ENCODE results near the gene RSPO1. TPM values are rescaled to one million over a fixed set of nuclear protein-coding genes. Genes with fewer than 3 reads are reported as not detected.

Gene RSPO1
- total and polyA plus RNA-seq, 10 of the 15 experiments (the other 5 are each of a cell fraction or from before 2014, with no cell fraction given) = not detected

DNA sequence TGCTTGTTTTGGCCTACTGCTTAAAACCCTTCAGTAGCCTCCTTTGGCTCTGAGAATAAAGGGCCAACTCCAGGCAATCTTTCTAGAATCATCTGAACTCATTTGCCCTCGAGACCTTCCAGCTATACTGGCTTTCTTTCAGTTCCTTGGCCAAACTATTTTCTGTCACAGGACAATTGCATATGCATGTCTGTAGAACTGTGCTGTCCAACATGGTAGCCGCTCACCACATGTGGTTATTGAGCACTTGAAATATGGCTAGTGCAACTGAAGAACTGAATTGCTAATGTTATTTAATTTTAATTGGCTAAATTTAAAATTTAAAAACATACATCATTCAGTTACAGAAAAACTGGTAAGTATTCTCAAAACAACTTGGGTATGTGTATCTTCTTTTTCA, 24.7 kb downstream of the RSPO1 start:
- in situ Hi-C loops (cut with MboI) = loop anchor here (5.0 kb wide), 1 partner anchor 67 kb away; no protein-coding TSS in a partner anchor
- RAD21 ChIA-PET (ENCODE audit: unreplicated experiment) = interaction anchor here (2.5 kb wide), 1 partner anchor 72 kb away, joined by 6 read pairs; no protein-coding TSS in a partner anchor
- H2AFZ ChIP-seq (ENCODE audit: control insufficient read depth, low read depth, low read length) = no peak overlapping the region

More for the DNA sequence above, 24.7 kb downstream of the RSPO1 start:
- Histone ChIP-seq H3K9me3 (replicated peaks; ENCODE audit: control insufficient read depth, insufficient read depth, low read length) (no peaks in the 10 kb centered on the region), H3K36me3 (ENCODE audit: control insufficient read depth in 2 of 2, insufficient read depth in 2 of 2, low read length in 1 of 2) (no peaks in the 10 kb centered on the region), H3K9ac (ENCODE audit: control insufficient read depth, insufficient read depth, low read length) (no peak overlapping the region), H3K27ac (ENCODE audit: control insufficient read depth, insufficient read depth) (no peak overlapping the region), H3K27me3 (replicated peaks in 1 of 2; ENCODE audit: control insufficient read depth in 2 of 2, insufficient read depth in 2 of 2, low read length in 1 of 2) (peaks cover 4 to 5% of the 10 kb centered on the region in 2 experiments; a peak in 2 of 4 replicates), H3K4me2 (ENCODE audit: control insufficient read depth, insufficient read depth) (no peak overlapping the region), H3K4me1 (ENCODE audit: control insufficient read depth, insufficient read depth, low read length) (no peaks in the 10 kb centered on the region), H3K79me2 (ENCODE audit: control insufficient read depth, insufficient read depth, low read length) (no peaks in the 10 kb centered on the region), H3K4me3 (no peak overlapping the region), H4K20me1 (ENCODE audit: control insufficient read depth, insufficient read depth) (no peaks in the 10 kb centered on the region)
- ChIA-PET POLR2A (no interaction called here), CTCF (interaction anchor here (17.5 kb wide), 1 partner anchor 73 kb away, joined by 521 read pairs; the partner anchor contains the start of gene CDCA8), SMC1A (ENCODE audit: uncharacterized antibody, unreplicated experiment) (no interaction called here)
- intact Hi-C loops (cut with micrococcal nuclease; ENCODE audit: unreplicated experiment) = no loop called here
- no peak for FAIRE-seq
- 10% methylated on average over 2 of the region's 2 CpGs for WGBS (ENCODE audit: insufficient coverage, insufficient replicate concordance, low lambda C conversion rate, missing lambda C conversion rate)
- TF ChIP-seq ZSCAN29 (IDR thresholded peaks at IDR 0.05) = no peak
- TF ChIP-seq PML (IDR thresholded peaks at IDR 0.05; ENCODE audit: low read length) = no peak
- TF ChIP-seq LARP7 (IDR thresholded peaks at IDR 0.05) = no peak
- no peak for TF ChIP-seq NFYA (IDR thresholded peaks at IDR 0.05; ENCODE audit: borderline replicate concordance, low read depth, low read length)
- TF ChIP-seq MXI1 (IDR thresholded peaks at IDR 0.05; ENCODE audit: low read depth, low read length) = no peak
- no peak for TF ChIP-seq ZNF24 (IDR thresholded peaks at IDR 0.05)
- TF ChIP-seq, protein P1, sequence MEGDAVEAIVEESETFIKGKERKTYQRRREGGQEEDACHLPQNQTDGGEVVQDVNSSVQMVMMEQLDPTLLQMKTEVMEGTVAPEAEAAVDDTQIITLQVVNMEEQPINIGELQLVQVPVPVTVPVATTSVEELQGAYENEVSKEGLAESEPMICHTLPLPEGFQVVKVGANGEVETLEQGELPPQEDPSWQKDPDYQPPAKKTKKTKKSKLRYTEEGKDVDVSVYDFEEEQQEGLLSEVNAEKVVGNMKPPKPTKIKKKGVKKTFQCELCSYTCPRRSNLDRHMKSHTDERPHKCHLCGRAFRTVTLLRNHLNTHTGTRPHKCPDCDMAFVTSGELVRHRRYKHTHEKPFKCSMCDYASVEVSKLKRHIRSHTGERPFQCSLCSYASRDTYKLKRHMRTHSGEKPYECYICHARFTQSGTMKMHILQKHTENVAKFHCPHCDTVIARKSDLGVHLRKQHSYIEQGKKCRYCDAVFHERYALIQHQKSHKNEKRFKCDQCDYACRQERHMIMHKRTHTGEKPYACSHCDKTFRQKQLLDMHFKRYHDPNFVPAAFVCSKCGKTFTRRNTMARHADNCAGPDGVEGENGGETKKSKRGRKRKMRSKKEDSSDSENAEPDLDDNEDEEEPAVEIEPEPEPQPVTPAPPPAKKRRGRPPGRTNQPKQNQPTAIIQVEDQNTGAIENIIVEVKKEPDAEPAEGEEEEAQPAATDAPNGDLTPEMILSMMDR (IDR thresholded peaks at IDR 0.05 in 2 of 3, conservative IDR thresholded peaks at IDR 0.05 in 1 of 3; ENCODE audit: control insufficient read depth in 2 of 3, extremely low read depth in 1 of 3, insufficient read depth in 1 of 3, low read depth in 3 of 3, low read length in 3 of 3) = no peak
- TF ChIP-seq, protein P2, sequence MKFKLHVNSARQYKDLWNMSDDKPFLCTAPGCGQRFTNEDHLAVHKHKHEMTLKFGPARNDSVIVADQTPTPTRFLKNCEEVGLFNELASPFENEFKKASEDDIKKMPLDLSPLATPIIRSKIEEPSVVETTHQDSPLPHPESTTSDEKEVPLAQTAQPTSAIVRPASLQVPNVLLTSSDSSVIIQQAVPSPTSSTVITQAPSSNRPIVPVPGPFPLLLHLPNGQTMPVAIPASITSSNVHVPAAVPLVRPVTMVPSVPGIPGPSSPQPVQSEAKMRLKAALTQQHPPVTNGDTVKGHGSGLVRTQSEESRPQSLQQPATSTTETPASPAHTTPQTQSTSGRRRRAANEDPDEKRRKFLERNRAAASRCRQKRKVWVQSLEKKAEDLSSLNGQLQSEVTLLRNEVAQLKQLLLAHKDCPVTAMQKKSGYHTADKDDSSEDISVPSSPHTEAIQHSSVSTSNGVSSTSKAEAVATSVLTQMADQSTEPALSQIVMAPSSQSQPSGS (IDR thresholded peaks at IDR 0.05; ENCODE audit: low read length) = no peak
- TF ChIP-seq, protein P3, sequence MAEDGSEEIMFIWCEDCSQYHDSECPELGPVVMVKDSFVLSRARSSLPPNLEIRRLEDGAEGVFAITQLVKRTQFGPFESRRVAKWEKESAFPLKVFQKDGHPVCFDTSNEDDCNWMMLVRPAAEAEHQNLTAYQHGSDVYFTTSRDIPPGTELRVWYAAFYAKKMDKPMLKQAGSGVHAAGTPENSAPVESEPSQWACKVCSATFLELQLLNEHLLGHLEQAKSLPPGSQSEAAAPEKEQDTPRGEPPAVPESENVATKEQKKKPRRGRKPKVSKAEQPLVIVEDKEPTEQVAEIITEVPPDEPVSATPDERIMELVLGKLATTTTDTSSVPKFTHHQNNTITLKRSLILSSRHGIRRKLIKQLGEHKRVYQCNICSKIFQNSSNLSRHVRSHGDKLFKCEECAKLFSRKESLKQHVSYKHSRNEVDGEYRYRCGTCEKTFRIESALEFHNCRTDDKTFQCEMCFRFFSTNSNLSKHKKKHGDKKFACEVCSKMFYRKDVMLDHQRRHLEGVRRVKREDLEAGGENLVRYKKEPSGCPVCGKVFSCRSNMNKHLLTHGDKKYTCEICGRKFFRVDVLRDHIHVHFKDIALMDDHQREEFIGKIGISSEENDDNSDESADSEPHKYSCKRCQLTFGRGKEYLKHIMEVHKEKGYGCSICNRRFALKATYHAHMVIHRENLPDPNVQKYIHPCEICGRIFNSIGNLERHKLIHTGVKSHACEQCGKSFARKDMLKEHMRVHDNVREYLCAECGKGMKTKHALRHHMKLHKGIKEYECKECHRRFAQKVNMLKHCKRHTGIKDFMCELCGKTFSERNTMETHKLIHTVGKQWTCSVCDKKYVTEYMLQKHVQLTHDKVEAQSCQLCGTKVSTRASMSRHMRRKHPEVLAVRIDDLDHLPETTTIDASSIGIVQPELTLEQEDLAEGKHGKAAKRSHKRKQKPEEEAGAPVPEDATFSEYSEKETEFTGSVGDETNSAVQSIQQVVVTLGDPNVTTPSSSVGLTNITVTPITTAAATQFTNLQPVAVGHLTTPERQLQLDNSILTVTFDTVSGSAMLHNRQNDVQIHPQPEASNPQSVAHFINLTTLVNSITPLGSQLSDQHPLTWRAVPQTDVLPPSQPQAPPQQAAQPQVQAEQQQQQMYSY (CRISPR knock-in tag; IDR thresholded peaks at IDR 0.05) = no peak
- no peak for ATAC-seq
- DNase-seq (ENCODE audit: low read depth, low spot score) = no peak
- no TSS peak for BruUV-seq (replicated peaks)
